T-helper 22 cell (primary cell): ENCODE data around the gene PDF.
"Not testable (repeated sequence)": the region's sequence is repeated elsewhere in the genome, so short reads cannot be mapped to it uniquely, and the experiment has no call there.

Experiments used
- DNase-seq: peaks from one replicate; pipeline ENCODE4 v3.0.0-alpha.2; 2020; ENCODE audit warnings: low read depth

The PDF gene, protein sequence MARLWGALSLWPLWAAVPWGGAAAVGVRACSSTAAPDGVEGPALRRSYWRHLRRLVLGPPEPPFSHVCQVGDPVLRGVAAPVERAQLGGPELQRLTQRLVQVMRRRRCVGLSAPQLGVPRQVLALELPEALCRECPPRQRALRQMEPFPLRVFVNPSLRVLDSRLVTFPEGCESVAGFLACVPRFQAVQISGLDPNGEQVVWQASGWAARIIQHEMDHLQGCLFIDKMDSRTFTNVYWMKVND

DNA sequence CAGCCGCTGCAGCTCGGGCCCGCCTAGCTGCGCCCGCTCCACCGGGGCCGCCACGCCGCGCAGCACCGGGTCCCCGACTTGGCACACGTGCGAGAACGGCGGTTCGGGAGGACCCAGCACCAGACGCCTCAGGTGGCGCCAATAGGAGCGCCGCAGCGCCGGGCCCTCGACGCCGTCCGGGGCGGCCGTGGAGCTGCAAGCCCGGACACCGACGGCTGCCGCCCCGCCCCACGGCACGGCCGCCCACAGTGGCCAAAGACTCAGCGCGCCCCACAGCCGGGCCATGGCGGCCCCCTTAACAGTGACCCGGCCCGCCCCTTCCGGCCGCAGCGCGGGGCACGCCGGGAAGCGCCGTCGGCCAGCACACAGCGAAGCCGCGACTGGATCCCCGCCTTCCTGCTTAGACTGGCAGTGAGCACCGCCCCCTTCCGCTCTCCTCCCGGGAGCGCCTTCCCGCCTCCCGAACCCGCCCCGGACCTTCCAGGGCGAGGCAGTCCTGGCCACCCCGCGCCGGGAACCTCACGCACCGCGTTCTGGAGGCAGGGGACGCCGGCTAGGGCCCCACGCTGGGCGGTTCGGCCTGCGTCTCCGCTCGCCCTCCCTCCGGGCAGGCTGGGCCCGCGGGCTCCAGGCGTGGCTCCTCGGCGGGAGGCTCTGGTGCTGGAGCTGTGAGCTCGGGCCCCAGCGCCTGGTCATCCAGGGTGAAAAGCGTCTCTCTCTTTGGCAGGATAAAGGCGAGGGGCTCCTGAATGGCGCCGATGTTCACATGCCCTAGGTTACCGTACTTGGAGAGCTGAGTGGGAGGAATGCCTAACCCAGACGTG, at the start of gene PDF:
TSS of gene PDF (minus strand) at position 303 of the 824 bp plus-strand sequence. CDS start at position 285, 18 bp downstream.
- DNase-seq = peak; percentile 83

DNA sequence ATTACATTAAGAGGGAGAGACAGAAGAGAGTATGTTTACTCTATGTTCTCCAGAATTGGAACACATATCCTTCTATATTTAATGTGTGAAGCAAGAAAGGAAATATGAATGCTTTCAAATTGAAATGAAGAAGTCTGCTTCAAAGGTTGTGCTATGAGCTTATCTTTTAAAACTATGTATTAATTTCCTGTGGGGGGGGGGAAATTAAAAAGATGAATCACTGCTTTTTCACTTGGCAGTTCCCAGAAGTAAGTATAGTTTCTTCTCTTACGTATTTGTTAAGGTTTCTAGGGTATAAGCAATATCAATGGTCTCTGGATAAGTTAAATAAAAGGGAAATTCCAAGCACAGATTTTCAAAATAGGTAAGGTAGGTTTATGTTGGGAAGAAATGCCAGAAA, 48.4 kb upstream of the PDF start:
- DNase-seq = no peak

- no peak for DNase-seq
Measured at GRCh38 chr16:69378036-69378435, 47.6 kb upstream of the PDF start.

GRCh38 chr16:69376393-69377059, 46.1 kb upstream of the PDF start:
- no peak for DNase-seq

DNA sequence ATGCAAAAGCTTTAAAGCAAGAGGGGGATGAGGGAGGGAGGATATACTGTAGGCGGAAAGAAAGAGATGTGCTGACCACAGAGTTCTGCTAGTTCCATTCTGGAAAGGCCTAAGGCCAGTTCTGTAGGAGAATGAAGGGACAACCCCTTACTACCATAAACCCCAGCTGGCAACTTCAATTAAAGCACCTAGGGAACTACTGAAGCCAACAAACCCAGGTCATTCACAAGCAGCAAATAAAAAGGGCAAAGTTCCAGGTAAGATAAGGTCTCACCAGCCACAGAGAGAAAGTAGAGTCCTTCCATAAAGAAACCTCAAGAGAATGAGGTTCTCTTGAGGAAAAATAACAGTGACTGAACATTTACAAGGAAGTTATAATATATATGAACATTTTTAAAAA, 42.6 kb upstream of the PDF start:
- DNase-seq = no peak

DNA sequence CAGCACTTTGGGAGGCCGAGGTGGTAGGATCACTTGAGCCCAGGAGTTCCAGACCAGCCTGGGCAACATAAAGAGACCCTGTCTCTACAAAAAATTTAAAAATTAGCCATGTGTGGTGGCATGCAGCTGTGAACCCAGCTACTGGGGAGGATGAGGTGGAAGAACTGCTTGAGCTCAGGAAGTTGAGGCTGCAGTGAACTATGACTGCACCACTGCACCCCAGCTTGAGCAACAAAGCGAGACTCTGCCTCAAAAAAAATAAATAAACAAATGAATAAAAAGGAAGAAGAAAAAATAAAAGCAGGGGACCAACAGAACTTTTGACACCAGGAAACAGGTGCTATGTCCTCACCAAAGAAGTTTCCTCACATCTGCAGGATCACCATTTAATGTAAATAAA, 41.2 kb upstream of the PDF start:
- DNase-seq = no peak

- no peak for DNase-seq
Measured at GRCh38 chr16:69368866-69369265, 38.5 kb upstream of the PDF start.

DNA sequence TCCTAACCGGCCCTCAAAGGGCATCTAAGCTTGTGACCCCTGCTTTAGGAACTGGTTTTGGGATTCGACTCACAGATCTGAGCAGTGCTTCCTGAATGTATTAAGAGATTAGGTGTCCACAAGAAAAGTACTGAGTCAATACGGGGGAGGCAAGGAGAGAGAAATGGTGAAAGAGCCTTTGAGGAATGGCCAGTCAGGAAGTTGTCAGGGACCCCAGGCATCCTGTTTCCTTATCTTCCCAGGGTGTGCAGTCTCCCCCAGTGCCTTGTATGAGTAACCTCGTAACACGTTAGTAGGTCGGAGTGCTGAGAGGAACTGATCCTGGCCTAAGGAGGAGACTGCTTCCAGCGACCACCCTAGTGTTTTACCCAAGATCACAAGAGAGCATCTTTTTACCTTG, 37.6 kb upstream of the PDF start:
- DNase-seq = no peak

- DNase-seq = no peak
Measured at GRCh38 chr16:69366431-69366830, 36.0 kb upstream of the PDF start.

DNA sequence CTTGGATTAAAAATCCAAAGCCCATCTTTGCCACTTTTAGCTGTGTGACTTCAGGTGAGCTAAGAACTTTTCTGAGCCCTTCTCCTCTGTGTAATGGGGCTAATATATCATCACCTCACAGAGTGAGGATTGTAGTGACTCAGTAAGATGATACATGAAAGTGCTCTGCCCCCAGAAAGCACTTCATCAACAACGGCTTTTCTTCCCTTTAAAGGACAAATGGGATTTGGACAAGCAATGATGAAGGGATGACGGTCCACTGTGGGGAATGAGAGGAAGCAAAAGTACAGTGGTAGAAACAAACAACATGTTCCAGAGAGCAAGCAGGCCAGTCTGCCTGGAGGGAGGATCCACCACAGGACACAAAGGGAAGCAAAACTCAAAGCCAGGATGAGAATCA, 35.5 kb upstream of the PDF start:
- no peak for DNase-seq

GRCh38 chr16:69364088-69364487, 33.7 kb upstream of the PDF start:
- DNase-seq = no peak

DNA sequence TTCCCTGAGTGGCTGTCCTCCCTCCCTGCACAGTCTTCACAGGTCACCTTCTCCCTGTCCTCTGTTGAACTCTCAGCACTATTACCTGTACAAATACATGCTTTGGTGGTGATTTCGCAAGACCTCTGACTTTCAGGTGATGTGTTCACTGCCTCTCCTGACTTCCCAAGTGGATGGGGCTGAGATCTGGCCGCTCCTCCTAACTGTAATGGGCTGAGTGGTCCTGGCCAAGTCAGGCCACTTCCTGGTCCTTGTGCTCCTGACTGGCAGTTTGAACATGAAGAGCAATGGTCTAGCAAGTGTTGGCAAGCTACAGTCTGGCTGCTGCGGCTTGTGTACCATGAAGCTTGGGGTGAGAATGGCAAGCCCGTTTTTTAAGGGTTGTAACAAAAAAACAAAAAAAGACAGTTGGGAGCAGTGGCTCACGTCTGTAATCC, 32.9 kb upstream of the PDF start:
- DNase-seq = no peak

DNA sequence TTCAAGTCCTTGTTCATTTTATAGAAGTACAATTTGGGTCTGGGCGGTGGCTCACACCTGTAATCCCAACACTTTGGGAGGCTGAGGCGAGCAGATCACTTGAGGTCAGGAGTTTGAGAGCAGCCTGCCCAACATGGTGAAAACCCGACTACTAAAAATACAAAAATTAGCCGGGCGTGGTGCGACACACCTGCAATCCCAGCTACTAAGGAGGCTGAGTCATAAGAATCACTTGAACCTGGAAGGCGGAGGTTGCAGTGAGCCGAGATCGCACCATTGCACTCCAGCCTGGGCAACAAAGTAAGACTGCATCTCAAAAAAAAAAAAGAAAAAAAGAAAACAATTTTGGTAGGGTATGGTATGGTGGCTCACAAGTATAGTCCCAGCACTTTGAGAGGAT, 29.7 kb upstream of the PDF start:
- not testable (repeated sequence) for DNase-seq

GRCh38 chr16:69351309-69352027, 21.1 kb upstream of the PDF start, which contains the start of gene TMED6:
TMED6 (minus strand) TSS chr16:69351786; CDS start chr16:69351753, 33 bp downstream.
- no peak for DNase-seq

DNA sequence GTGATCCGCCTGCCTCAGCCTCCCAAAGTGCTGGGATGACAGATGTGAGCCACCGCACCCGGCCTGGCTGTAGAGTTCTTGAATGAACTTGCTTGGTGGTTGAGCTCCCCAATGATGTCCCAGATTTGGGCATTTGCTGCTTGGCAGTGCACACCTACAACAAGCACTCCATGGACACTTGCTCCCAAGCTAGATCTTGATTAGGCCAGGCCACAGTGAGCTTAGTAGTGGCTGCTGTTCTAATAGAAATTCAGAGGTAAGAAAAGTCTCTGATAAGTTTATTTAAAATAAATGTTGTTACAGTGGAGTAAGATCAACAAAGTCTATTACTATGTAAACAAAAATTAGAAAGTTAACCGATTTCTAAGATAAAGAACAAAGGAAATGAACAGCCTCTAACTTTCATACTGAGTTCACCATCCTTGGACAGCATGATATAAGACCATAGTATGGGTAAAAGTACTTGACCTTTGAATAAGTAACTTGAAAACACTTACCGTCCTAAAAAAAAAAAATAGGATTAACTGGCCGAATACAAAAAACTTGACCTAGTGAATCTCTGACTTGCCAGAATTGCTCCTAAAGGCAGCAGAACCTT, 20.2 kb upstream of the PDF start:
- no peak for DNase-seq

GRCh38 chr16:69349536-69349935, 19.1 kb upstream of the PDF start:
- DNase-seq = no peak

DNA sequence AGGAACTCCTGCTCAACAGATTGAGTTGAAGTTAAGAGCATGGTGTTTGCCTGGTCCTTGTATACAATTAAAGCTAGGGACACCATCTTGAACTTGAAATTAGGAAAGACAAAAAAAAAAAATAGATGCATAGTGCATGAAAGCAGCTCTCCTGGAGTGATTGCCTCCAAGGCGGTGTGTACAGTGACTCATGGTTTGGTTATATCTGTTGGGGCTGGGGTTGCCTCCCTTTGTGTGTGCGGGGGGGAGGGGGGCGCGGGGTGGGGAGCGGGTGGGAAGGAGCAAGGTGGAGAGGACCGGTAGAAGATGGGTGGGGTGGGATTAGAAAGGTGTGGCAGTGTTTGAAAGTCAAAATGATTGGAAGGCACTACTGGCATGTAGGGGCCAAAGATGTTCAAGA, 17.8 kb upstream of the PDF start:
- no peak for DNase-seq

DNA sequence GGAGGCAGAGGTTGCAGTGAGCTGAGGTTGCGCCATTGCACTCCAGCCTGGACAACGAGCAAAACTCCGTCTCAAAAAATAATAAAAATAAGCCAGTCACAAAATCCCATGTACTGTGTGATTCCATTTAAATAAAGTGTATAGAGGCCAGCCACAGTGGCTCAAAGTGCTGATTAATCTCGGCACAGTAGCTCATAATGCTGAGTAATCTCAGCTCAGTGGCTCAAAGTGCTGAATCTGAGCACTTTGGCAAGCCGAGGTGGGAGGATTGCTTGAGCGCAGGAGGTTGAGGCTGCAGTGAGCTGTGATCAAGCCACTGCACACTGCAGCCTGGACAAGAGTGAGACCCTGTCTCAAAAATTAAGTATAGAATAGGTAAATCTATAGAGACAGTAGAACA, 16.3 kb upstream of the PDF start:
- no peak for DNase-seq

DNA sequence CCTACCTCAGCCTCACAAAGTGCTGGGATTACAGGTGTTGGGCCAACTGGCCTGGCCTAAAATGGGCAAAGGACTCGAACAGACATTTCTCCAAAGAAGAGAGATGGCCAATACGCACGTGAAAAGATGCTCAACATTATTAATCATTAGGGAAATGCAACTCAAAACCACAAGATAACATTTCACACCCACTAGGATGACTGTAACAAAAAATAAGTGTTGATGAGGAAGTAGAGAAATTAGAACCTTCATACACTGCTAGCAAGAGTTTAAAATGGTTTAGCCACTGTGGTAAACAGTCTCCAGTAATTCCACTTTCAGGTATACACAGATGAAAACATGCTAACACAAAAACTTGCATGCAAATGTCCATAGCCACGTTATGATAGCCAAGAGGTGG, 15.5 kb upstream of the PDF start:
- no peak for DNase-seq

DNA sequence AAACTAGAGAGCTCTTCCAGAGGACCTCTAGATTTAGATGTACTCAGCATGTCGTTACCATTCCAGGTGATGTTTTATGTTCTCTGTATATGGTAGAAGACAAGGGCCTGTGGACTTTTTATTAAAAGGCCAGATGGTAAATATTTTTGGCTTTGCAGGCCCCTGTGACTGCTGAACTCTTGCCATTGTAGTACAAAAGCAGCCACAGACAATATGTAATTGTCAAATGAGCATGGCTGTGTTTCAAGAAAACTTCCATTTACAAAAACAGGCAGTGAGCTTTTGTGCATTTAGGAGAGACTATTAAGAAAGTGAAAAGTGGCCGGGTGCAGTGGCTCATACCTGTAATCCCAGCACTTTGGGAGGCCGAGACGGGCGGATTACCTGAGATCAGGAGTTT, 13.8 kb upstream of the PDF start:
- DNase-seq = no peak

DNA sequence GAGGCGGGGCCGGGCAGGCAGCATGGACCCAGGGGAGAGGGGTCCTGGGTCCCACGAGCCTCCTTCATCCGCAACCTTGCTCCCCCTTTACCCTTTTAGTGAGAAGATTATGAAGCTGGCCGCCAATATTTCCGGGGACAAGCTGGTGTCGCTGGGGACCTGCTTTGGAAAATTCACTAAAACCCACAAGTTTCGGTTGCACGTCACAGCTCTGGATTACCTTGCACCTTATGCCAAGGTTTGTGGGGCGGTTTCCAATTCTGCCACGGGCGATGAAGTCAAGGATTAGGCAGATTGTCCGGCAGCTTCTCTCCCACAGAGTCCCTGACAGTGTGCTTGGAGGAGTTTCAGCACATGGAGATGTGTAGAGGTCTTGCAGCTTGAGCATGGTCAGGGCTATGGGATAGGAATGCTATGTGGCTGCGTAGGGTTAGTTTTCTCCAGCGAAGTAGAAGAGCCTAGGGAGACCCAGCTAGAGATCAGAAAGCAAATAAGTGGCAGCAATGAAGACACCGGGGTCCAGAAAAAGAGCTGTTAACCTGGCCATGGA, 9.8 kb upstream of the PDF start:
- DNase-seq = no peak
